ENCODE data around the gene PIAS4. TPM values are rescaled to one million over a fixed set of nuclear protein-coding genes. Genes with fewer than 3 reads are reported as not detected.

PIAS4 gene
- total RNA-seq, 2 donors from 2014 or later: 39.4 to 58.6 TPM

DNA sequence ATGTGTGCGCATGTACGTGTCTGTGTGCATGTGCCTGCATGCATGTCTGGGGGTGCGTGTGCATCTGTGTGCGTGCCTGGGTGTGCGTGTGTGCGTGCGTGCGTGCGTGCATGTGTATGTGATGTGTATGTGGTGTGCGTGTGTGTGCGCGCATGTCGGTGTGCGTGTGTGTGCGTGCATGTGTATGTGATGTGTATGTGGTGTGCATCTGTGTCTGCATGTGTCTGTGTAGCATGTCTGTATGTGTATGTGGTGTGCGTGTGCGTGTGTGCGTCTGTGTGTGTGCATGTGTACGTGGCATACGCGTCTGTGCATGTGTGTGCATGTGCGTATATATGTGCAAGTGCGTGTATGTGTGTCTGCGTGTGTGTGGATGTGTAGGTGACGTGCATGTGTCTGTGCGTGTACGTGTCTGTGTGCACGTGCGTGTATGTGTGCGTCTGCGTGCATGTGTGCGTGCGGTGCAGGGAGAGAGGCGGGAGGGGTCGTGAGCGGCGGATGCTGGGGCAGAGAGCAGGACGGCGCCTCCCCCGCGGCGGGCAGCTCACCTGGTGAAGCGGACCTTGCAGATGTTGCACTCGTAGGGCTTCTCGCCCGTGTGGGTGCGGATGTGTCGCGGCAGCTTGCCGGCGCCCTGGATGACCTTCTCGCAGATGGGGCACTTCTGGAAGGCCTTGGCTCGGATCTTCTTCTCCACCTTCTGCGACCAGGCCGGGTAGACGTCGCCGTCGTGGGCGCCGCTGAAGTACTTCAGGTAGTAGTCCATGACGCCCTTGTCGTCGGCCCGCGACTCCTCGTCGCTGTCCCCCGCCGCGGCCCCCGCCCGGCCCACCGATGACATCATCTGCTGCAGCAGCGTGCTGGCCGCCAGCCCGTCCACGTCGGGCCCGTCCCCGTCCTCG lies 46.1 kb downstream of the PIAS4 start:
- Mint-ChIP-seq H3K4me1 (ENCODE audit: low read depth in 2 of 2) (peaks cover 43 to 50% of the 10 kb centered on the region in 2 donors), H3K9me3 (no peaks in the 10 kb centered on the region), H3K27me3 (no peaks in the 10 kb centered on the region), H3K36me3 (peaks cover 18% of the 10 kb centered on the region), H3K27ac (peak overlapping the region; percentile 24 to 63), H3K4me3 (peak overlapping the region; percentile 69)
- no peak for ATAC-seq
- no peak for DNase-seq (ENCODE audit: low spot score)

DNA sequence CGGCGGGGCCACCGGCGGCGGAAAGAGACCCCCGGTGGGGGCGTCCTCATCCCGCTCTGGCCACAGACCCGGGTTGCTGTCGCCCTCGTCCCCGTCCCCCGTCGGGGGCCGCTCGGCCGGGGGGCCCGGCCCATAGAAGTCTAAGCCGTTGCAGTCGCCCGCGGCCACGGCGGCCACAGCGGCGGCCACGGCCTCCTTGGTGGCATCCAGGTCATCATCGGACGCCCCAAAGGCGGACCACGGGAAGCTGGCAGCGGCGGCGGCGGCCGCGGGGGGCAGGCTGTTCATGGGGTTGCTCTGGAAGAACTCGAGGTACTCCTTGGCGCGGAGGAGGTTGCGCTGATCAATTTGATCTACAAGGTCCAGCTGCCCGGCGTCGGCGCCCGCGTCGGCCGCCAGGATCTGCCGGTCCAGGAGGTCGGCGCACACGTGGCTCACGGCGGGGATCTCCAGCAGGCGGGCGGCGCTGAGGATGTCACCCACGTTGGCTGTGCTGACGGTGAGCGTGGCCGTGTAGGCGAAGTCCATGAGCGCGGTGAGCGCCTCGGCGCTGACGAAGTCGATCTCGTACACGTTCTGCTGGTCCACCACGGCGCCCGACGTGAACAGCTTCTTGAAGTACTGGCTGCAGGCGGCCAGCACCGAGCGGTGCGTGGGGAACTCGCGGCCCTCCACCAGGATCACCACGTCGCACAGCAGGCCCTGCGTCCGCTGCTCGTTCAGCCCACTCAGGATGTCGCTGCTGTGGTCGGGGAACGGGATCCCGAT lies 47.1 kb downstream of the PIAS4 start:
- DNase-seq (ENCODE audit: low spot score): peak; percentile 44
- Mint-ChIP-seq H3K9me3 (no peaks in the 10 kb centered on the region), H3K4me3 (no peak overlapping the region), H3K4me1 (ENCODE audit: low read depth in 2 of 2) (peaks cover 42 to 49% of the 10 kb centered on the region in 2 donors), H3K27ac (no peak overlapping the region), H3K27me3 (no peaks in the 10 kb centered on the region), H3K36me3 (peaks cover 18% of the 10 kb centered on the region)
- no peak for ATAC-seq

DNA sequence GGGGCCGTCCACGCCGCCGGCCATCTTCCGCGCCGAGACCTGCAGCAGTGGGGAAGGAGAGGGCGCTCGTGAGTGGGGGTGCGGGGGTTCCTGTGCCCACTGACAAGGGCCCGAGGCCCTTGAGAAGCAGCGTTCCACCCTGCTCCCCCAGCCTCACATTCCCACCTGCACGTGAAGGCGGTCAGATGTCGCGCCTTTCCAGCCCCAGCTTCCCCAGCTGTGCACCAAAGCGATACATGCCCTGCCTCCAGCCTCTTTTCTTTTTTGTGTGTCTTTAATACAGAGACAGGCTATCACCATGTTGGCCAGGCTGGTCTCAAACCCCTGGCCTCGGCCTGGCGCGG lies 47.6 kb downstream of the PIAS4 start:
- H3K9me3 Mint-ChIP-seq: no peaks in the 10 kb centered on the region
- H3K36me3 Mint-ChIP-seq: peaks cover 18% of the 10 kb centered on the region
- DNase-seq (ENCODE audit: low spot score) (no peak), ATAC-seq (no peak)
- H3K27me3 Mint-ChIP-seq: no peaks in the 10 kb centered on the region
- no peak overlapping the region for H3K4me3 Mint-ChIP-seq
- H3K4me1 Mint-ChIP-seq (ENCODE audit: low read depth in 2 of 2): peaks cover 38 to 44% of the 10 kb centered on the region in 2 donors
- H3K27ac Mint-ChIP-seq: no peak overlapping the region

DNA sequence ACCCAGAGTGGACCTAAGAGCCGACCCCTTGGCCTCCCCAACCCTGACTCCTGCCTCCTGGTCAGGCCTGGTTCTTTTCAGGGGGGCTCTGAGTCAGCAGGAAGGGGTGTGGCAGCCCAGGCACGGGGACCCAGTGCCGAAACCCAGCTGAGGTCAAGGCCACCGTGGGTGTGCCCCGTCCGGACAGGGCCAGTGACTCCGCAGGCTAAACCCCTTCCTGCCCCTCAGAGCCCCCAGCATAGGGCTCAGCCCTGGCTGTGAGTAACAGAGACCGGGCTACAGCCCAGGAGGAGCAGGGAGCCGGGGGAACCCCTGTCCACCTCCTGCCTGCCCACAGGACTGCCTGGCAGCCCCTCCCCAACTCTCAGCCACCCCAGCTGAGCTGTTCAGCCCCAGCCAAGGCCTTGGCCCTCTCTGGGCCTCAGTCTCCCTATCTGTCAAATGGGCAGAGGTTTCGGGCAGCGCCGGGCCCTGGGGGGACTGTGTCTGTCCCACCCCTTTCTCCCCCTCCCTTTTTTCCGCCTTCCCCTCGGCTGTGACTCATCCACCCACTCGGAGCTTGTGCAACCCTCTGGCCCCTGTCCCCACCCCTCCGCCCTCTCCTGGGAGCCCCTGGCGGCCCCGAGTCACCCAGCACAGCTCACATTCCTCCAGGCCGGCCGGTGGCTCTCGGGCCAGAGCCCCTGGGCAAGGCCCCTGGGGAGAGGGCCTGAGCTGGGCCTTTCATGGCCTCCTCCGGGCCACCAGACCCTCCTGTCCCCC lies 50.6 kb downstream of the PIAS4 start:
- H3K36me3 Mint-ChIP-seq: peaks cover 8% of the 10 kb centered on the region
- DNase-seq (ENCODE audit: low spot score) (peak; percentile 93), ATAC-seq (peak; percentile 79 to 87)
- peak overlapping the region; percentile 87 to 88 for H3K27ac Mint-ChIP-seq
- H3K27me3 Mint-ChIP-seq: no peaks in the 10 kb centered on the region
- H3K4me3 Mint-ChIP-seq: peak overlapping the region; percentile 77
- peaks cover 25 to 31% of the 10 kb centered on the region in 2 donors for H3K4me1 Mint-ChIP-seq (ENCODE audit: low read depth in 2 of 2)
- H3K9me3 Mint-ChIP-seq: no peaks in the 10 kb centered on the region

DNA sequence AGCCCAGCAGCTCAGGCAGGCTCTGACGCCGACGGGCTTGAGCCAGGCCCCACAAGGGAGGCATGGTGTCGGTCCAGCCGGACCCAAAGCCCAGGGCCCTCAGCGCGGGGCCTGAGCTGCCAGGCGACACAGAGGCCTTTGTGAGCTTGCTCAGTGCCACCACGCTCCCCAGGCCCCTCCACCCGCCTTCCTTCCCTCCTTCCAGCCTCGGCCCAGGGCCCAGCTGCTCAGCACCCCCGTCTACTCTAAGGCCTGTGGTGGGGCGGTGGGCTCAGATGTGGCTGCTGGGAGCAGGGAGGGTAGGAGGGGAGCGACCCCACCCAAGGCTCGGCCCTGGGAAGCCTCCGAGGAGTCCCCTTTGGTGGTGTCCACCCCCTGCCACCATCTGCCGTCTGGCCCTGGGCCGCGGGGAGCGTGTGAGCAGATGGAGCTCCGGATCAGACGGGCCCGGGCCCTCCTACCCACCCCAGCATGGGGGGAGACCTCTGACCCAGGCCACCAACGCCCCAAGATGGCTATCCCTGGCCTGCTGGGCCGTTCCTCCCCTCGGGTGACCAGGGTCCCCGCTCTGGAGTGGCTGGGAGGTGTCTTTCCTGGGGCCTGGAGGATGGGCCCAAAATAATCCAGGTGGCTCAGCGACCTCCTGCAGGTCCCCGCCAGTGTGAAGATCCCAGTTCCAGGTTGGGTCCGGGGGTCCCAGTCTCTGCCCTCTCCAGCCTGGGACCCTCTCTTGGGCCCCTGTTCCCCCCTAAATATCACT lies 51.3 kb downstream of the PIAS4 start:
- Mint-ChIP-seq H3K4me1 (ENCODE audit: low read depth in 2 of 2) (peaks cover 21 to 27% of the 10 kb centered on the region in 2 donors), H3K27me3 (no peaks in the 10 kb centered on the region), H3K27ac (peak overlapping the region; percentile 88 to 89), H3K4me3 (peak overlapping the region; percentile 83), H3K36me3 (no peaks in the 10 kb centered on the region), H3K9me3 (no peaks in the 10 kb centered on the region)
- ATAC-seq: peak in 1 of 2 donors; percentile 2
- DNase-seq (ENCODE audit: low spot score): no peak

DNA sequence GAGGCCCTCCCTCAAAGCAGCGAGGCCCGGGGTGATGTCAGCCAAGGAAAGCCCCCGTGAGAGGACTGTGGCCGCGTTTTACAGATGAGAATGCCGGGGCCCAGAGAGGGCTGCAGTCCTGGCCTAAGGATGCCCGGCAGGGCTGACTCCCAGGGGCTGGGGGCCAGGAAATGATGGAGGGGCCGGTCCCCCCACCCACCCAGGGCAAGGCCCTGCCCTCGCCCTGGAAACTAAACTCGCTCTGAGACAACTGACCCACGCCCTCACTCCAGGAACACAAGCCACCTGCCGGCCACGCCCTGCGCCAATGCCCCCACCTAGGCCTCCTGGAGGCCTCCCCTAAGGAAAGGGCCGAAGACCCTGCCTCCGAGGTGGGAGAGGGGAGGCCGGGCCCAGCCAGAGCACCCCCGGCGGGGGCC lies 51.9 kb downstream of the PIAS4 start:
- no peaks in the 10 kb centered on the region for H3K27me3 Mint-ChIP-seq
- no peaks in the 10 kb centered on the region for H3K36me3 Mint-ChIP-seq
- H3K4me1 Mint-ChIP-seq (ENCODE audit: low read depth in 2 of 2): peaks cover 21 to 27% of the 10 kb centered on the region in 2 donors
- H3K27ac Mint-ChIP-seq: peak overlapping the region; percentile 88 to 89
- H3K9me3 Mint-ChIP-seq: no peaks in the 10 kb centered on the region
- no peak for DNase-seq (ENCODE audit: low spot score)
- peak in 1 of 2 donors; percentile 11 for ATAC-seq
- peak overlapping the region; percentile 83 for H3K4me3 Mint-ChIP-seq

DNA sequence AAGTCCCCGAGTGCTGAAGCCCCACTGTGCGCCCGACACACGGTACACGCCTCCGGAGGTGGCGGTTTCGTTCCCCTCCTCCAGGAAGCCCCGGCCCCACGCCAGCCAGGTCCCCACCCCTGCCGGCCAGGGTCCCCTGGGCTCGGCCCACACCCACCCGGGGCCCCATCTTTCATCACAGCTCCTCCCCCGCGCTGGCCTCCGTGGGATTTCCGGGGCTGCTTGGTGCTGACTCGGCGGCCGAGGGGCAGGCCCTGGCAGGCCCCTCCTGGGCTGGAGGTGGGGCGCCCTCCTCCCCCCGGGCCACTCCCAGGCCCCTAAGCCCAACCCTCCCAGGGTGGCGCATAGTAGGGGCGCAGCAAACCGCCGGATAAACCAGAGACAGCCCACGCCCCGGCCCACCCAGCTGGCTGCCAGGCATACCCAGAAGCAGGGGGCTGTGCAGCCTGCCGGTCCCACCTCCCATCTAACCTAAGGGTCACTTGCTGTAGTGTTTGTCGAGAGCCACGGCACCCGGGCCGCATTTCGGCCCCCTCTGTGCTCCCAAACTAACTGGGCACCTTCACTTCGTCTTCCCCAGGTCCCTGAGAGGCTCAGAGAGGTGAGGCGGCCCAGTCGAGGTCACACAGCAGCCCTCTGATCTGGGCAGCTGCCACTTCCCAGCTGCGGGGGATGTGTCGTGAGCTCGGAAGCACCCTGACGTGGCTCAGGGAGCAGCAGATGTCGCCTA lies 52.5 kb downstream of the PIAS4 start:
- peak; percentile 68 to 79 for ATAC-seq
- Mint-ChIP-seq H3K9me3 (no peaks in the 10 kb centered on the region), H3K27me3 (no peaks in the 10 kb centered on the region), H3K27ac (peak overlapping the region; percentile 88 to 89), H3K4me1 (ENCODE audit: low read depth in 2 of 2) (peaks cover 21 to 27% of the 10 kb centered on the region in 2 donors), H3K36me3 (no peaks in the 10 kb centered on the region), H3K4me3 (peak overlapping the region; percentile 83)
- peak; percentile 94 for DNase-seq (ENCODE audit: low spot score)

DNA sequence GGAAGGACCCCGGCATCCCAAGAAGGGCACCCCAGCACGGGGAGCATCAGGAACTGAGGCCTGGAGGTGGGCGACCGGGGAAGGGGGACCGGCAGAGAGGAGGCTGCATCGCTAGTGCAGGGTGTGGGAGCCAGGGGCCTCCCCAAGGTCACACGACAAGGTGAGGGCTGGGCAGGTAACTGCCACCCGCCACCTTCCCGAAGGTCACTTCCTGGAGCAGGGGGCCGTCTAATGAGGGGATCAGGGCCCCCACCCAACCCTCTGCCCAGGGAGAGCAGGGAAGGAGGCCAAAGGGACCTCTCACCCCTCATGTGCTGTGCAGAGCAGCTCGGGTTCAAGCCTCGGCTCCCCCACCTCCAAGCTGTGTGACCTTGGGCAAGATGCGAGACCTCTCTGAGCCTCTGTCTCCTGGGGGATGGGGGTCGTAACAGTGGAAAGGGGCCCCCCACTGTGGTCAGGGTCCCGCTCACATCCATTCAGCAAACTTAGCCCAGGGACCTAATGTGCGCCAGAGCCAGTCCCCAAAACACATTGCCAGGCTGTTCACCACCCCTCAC lies 53.2 kb downstream of the PIAS4 start:
- H3K27me3 Mint-ChIP-seq: no peaks in the 10 kb centered on the region
- H3K4me3 Mint-ChIP-seq: peak overlapping the region; percentile 83
- no peak for ATAC-seq
- H3K4me1 Mint-ChIP-seq (ENCODE audit: low read depth in 2 of 2): peaks cover 20 to 26% of the 10 kb centered on the region in 2 donors
- H3K36me3 Mint-ChIP-seq: no peaks in the 10 kb centered on the region
- no peaks in the 10 kb centered on the region for H3K9me3 Mint-ChIP-seq
- no peak for DNase-seq (ENCODE audit: low spot score)
- peak overlapping the region; percentile 88 to 89 for H3K27ac Mint-ChIP-seq

DNA sequence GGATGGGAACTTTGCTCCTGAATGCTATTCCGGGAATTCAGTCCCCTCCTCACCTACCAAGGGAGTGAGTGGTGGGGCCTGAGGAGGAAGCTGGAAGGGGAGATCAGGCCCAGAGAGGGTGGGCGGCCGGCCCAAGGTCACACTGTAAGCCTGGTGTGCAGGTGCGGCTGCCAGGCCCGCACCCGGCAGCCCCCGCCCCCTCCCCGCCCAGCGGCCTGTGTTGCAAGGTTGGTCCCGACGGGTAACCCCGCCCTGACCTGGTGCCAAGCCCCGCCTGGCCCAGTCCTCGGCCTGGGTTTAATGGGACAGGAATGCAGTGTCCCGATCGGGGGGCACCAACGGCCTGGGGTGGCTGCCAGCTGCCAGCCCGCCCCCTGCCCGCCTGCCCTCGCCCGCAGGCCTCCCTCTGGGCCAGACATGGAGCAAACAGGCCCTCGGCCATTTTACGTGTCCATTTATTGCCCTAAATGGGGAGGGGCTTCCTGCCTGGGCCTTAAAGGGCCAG lies 53.7 kb downstream of the PIAS4 start:
- Mint-ChIP-seq H3K27me3 (no peaks in the 10 kb centered on the region), H3K36me3 (no peaks in the 10 kb centered on the region), H3K4me1 (ENCODE audit: low read depth in 2 of 2) (peaks cover 16 to 21% of the 10 kb centered on the region in 2 donors), H3K9me3 (no peaks in the 10 kb centered on the region), H3K27ac (peak overlapping the region in 1 of 2 donors; percentile 89), H3K4me3 (peak overlapping the region; percentile 83)
- ATAC-seq (no peak), DNase-seq (ENCODE audit: low spot score) (no peak)

DNA sequence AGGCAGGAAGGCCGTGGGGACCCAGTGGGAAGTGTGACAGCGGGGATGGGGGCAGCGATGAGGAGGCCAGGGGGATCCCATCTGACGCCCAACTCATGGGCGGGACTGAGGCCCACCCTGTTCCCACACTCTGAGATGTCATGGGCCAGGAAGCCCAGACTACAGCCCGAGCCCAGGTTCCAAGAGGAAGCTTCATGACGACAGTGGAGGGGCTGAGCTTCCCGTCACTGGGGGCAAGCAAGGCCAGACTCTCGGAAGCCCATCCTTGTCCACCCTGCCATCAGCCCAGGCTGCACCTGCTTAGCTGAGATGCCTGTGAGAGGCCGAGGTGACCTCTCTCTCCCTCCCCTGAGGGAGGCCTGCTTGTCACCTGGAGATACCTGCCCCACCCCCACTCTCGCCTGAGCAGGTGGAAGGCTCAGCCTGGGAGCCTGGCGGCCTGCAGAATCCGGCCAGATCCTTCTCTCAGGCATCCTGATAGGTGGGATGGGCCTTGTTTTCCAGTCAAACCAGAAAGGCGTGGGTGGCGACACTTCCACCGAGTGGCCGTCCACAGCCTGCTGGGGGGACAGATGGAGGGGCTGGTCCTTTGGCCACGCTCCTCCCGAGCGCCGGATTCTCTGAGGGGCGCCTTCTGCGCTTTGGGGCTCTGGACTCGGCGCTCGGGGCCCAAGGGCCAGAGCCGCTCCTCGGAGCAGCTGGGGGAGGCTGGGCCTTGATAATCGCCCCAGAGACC lies 54.3 kb downstream of the PIAS4 start:
- peak overlapping the region in 1 of 2 donors; percentile 33 for H3K27ac Mint-ChIP-seq
- no peak for DNase-seq (ENCODE audit: low spot score)
- no peaks in the 10 kb centered on the region for H3K36me3 Mint-ChIP-seq
- H3K4me1 Mint-ChIP-seq (ENCODE audit: low read depth in 2 of 2): peaks cover 15 to 21% of the 10 kb centered on the region in 2 donors
- no peaks in the 10 kb centered on the region for H3K9me3 Mint-ChIP-seq
- H3K27me3 Mint-ChIP-seq: no peaks in the 10 kb centered on the region
- ATAC-seq: no peak
- H3K4me3 Mint-ChIP-seq: peak overlapping the region; percentile 60

DNA sequence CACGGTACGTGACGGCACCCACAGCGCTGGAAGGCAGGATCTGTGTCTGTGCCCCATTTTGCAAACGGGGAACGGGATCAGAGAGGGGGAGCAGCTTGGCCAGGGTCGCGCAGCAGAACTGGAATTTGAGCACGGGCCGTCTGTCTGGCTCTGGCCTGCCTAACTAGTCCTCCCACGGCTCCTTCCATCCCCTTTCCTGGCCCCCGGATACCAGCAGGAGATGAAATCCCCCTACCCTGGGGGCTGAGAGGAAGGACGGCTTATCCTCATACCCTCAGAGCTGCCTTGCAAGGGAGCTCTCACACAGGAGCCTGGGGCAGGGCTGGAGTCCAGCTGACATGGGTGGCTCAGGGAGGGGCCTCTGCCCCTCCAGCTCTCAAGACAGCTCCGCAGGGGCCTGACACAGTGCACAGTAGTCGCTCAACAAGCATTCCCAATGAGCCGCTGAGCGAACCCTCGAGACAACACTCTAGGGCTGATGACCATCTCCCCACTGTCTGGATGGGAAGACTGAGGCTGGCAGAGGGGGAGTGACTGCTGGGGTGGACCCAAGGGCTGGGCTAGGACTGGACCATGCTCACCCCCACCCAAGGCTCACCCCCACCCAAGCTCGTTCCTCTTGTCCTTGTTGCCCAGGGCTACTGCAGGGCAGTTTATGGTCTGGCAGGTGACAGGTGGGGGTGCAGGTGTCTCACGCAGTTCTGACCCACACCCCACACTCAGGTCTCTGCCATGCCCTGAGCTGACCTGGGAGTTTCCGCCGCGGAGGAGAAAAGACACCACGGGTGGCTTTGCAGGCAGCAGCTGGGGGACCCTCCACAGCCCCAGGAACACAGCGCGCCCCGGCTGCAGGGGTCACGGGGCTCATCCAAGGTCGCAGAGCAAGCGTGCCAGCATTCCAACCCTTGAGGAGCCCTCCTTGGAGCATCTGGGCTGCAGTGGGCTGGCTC lies 55.2 kb downstream of the PIAS4 start:
- peak overlapping the region; percentile 92 for H3K4me3 Mint-ChIP-seq
- no peaks in the 10 kb centered on the region for H3K9me3 Mint-ChIP-seq
- no peak for DNase-seq (ENCODE audit: low spot score)
- no peaks in the 10 kb centered on the region for H3K36me3 Mint-ChIP-seq
- ATAC-seq: no peak
- H3K27ac Mint-ChIP-seq: peak overlapping the region in 1 of 2 donors; percentile 33
- peaks cover 11 to 16% of the 10 kb centered on the region in 2 donors for H3K4me1 Mint-ChIP-seq (ENCODE audit: low read depth in 2 of 2)
- no peaks in the 10 kb centered on the region for H3K27me3 Mint-ChIP-seq

Data from natural killer cell treated with Interleukin-12 subunit alpha and Interleukin-12 subunit beta and Interleukin-15 and Interleukin-18, amount 100 ng/mL, for 72 hours (primary cell).